Endodermal cell (in vitro differentiated cells): Measurements from ENCODE around the gene MTM1. TPM values are rescaled to one million over a fixed set of nuclear protein-coding genes. Genes with fewer than 3 reads are reported as not detected.

Experiments used
- DNase-seq: peaks from one replicate; pipeline ENCODE4 v3.0.0-alpha.2; 2017
- H3K27ac ChIP-seq: 2 replicates; pipeline ENCODE4 v1.5.1; 2013; ENCODE audit warnings: mild to moderate bottlenecking, low read depth, low read length, moderate library complexity
- H3K27me3 ChIP-seq: 2 replicates; pipeline ENCODE4 v1.6.1; 2013; ENCODE audit warnings: mild to moderate bottlenecking, low read length, moderate library complexity; ENCODE audit not compliant: insufficient read depth, control insufficient read depth, poor library complexity, severe bottlenecking
- H3K36me3 ChIP-seq: 2 replicates; pipeline ENCODE4 v1.7.0; 2013; ENCODE audit warnings: mild to moderate bottlenecking, low read length, moderate library complexity; ENCODE audit not compliant: control insufficient read depth, insufficient read depth
- H3K4me1 ChIP-seq: one replicate; pipeline ENCODE4 v1.7.0; 2013; ENCODE audit warnings: low read length; ENCODE audit not compliant: control insufficient read depth, insufficient read depth
- H3K4me3 ChIP-seq: 2 replicates; pipeline ENCODE4 v1.5.1; 2013; ENCODE audit warnings: mild to moderate bottlenecking, low read length, moderate library complexity
- H3K9ac ChIP-seq: 2 replicates; pipeline ENCODE4 v1.6.1; 2013; ENCODE audit warnings: mild to moderate bottlenecking, low read length, moderate library complexity; ENCODE audit not compliant: poor library complexity, severe bottlenecking; ENCODE audit errors: extremely low read depth
- H3K9me3 ChIP-seq: 2 replicates; pipeline ENCODE4 v1.6.1; 2013; ENCODE audit warnings: mild to moderate bottlenecking, low read length, moderate library complexity; ENCODE audit not compliant: control insufficient read depth
- H3K27ac Mint-ChIP-seq: 2 replicates; pipeline ENCODE4 v1.8.0; 2020; ENCODE audit warnings: mixed read lengths
- H3K27me3 Mint-ChIP-seq: 2 replicates; pipeline ENCODE4 v1.8.0; 2021; ENCODE audit warnings: mild to moderate bottlenecking, mixed read lengths; ENCODE audit not compliant: insufficient read depth
- H3K36me3 Mint-ChIP-seq: 2 replicates; pipeline ENCODE4 v1.8.0; 2020; ENCODE audit warnings: low read depth, mixed read lengths
- H3K4me1 Mint-ChIP-seq: 2 replicates; pipeline ENCODE4 v1.8.0; 2020; ENCODE audit warnings: mixed read lengths
- H3K4me3 Mint-ChIP-seq: 2 replicates; pipeline ENCODE4 v1.8.0; 2020; ENCODE audit warnings: mild to moderate bottlenecking, moderate library complexity, mixed read lengths
- H3K9me3 Mint-ChIP-seq: 2 replicates; pipeline ENCODE4 v1.8.0; 2020; ENCODE audit warnings: mild to moderate bottlenecking, mixed read lengths
- WGBS, 2 experiments: methylation state at CpG; one replicate each; pipeline versions ENCODE4 v1.1.5 to v1.1.7; 2013; ENCODE audit warnings: missing lambda C conversion rate in 2 of 2, mixed read lengths in 1 of 2; ENCODE audit not compliant: insufficient coverage in 1 of 2, insufficient read length in 1 of 2; 5-methylcytosine and 5-hydroxymethylcytosine counted together
- total RNA-seq, 2 donors: library from RNA; stranded (reverse); fragmentation: NEBNext Ultra II Directional in 1 of 2; extraction: Animal tissue kit (Norgen Biotek cat#: 25700) in 1 of 2; gene quantifications; 2 replicates in 1 of 2; 3 replicates in 1 of 2; pipeline ENCODE4 v1.2.1, GENCODE V29; 2021
- TF ChIP-seq, protein P1 (sequence below): fragments of 200-600 bp; sonication (generic); conservative IDR thresholded peaks from 2 replicates; pipeline ENCODE4 v1.5.0; 2021; ENCODE audit warnings: antibody characterized with exemption, mild to moderate bottlenecking

The MTM1 gene
- total RNA-seq, 2 donors from 2014 or later: 5.9 to 9.8 TPM

DNA sequence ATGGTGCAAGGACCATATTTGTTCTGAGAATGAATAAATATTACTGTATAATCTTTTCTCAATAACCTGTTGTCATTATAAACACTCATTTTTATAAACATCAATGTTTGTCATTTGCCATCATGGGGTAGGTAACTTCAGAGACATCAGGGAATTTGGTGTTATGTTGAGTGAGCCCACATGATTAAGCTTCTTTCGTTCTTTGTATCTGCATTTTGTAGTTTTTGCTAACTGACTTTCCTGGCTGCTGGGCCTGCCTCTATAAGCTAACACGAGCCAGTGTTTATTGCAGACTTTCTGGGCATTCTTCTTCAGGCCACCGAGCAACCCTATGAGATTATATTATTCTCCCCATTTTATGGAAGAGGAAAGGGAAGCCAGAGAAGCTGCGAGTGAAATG lies 76.0 kb downstream of the MTM1 start:
- no peaks in the 10 kb centered on the region for H3K4me1 Mint-ChIP-seq
- TF ChIP-seq, protein P1, sequence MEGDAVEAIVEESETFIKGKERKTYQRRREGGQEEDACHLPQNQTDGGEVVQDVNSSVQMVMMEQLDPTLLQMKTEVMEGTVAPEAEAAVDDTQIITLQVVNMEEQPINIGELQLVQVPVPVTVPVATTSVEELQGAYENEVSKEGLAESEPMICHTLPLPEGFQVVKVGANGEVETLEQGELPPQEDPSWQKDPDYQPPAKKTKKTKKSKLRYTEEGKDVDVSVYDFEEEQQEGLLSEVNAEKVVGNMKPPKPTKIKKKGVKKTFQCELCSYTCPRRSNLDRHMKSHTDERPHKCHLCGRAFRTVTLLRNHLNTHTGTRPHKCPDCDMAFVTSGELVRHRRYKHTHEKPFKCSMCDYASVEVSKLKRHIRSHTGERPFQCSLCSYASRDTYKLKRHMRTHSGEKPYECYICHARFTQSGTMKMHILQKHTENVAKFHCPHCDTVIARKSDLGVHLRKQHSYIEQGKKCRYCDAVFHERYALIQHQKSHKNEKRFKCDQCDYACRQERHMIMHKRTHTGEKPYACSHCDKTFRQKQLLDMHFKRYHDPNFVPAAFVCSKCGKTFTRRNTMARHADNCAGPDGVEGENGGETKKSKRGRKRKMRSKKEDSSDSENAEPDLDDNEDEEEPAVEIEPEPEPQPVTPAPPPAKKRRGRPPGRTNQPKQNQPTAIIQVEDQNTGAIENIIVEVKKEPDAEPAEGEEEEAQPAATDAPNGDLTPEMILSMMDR: no peak
- H3K36me3 Mint-ChIP-seq: no peaks in the 10 kb centered on the region
- Histone ChIP-seq H3K27ac (no peak overlapping the region), H3K9me3 (no peaks in the 10 kb centered on the region), H3K9ac (no peak overlapping the region), H3K4me3 (no peak overlapping the region), H3K4me1 (no peaks in the 10 kb centered on the region), H3K27me3 (no peaks in the 10 kb centered on the region), H3K36me3 (no peaks in the 10 kb centered on the region)
- H3K27me3 Mint-ChIP-seq: no peaks in the 10 kb centered on the region
- peaks cover 16% of the 10 kb centered on the region for H3K9me3 Mint-ChIP-seq
- H3K4me3 Mint-ChIP-seq: no peak overlapping the region
- no peak overlapping the region for H3K27ac Mint-ChIP-seq
- no peak for DNase-seq
- 92% methylated on average over 4 of the region's 4 CpGs; no CpG with 5 or more reads in 1 of the 2 experiments for WGBS, 2 experiments

DNA sequence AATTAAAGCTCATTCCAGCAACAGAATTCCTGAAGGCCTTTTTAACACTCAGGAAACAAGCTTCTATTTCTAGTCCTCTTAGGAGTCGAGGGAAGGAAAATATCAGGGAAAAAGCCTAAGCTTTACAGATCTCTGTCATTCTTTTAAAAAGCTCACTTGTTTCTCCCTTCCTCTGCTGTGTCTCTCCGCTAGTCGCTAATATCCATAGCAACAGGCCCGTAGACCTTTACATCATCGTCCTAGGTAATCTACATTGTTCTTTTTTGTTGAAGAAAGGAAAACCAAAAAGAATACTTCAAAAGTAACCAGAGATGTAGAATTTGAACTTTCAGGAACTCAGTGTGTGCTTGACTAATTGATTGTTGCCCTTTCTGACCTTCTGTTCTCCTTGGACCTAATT lies 78.9 kb downstream of the MTM1 start:
- Mint-ChIP-seq H3K27ac (no peak overlapping the region), H3K9me3 (peaks cover 33% of the 10 kb centered on the region), H3K27me3 (no peaks in the 10 kb centered on the region), H3K4me3 (no peak overlapping the region), H3K4me1 (no peaks in the 10 kb centered on the region), H3K36me3 (no peaks in the 10 kb centered on the region)
- TF ChIP-seq, protein P1: no peak
- no peak for DNase-seq
- Histone ChIP-seq H3K9ac (no peak overlapping the region), H3K9me3 (no peaks in the 10 kb centered on the region), H3K4me3 (no peak overlapping the region), H3K27ac (no peak overlapping the region), H3K4me1 (no peaks in the 10 kb centered on the region), H3K27me3 (no peaks in the 10 kb centered on the region), H3K36me3 (no peaks in the 10 kb centered on the region)
- 85% methylated on average over 5 of the region's 5 CpGs; no CpG with 5 or more reads in 1 of the 2 experiments for WGBS, 2 experiments

GRCh38 chrX:150648296-150648940 lies 80.0 kb downstream of the MTM1 start:
- H3K4me1 ChIP-seq: no peaks in the 10 kb centered on the region
- DNase-seq: no peak
- Mint-ChIP-seq H3K36me3 (no peaks in the 10 kb centered on the region), H3K27me3 (no peaks in the 10 kb centered on the region), H3K27ac (no peak overlapping the region), H3K4me1 (no peaks in the 10 kb centered on the region), H3K4me3 (no peak overlapping the region), H3K9me3 (peaks cover 36% of the 10 kb centered on the region)
- no peaks in the 10 kb centered on the region for H3K27me3 ChIP-seq
- H3K9me3 ChIP-seq: no peaks in the 10 kb centered on the region
- no peak overlapping the region for H3K4me3 ChIP-seq
- no peak overlapping the region for H3K27ac ChIP-seq
- WGBS, 2 experiments: 90 to 100% methylated on average over 1 to 4 of the region's 4 CpGs
- H3K9ac ChIP-seq: no peak overlapping the region
- TF ChIP-seq, protein P1: no peak
- H3K36me3 ChIP-seq: no peaks in the 10 kb centered on the region
